HG02885 (cell line): ENCODE measurements around the gene ARHGAP9.
"Not testable (repeated sequence)": the region's sequence is repeated elsewhere in the genome, so short reads cannot be mapped to it uniquely, and the experiment has no call there.

Experiments
- ATAC-seq: cut with Tn5 transposase; IDR thresholded peaks from one replicate; pipeline ENCODE4 v1.9.1; 2021; ENCODE audit warnings: mild to moderate bottlenecking; ENCODE audit not compliant: unreplicated experiment, poor library complexity

Gene ARHGAP9

GRCh38 chr12:57518176-57518919 lies 38.7 kb upstream of the ARHGAP9 start:
- ATAC-seq, result no peak

DNA sequence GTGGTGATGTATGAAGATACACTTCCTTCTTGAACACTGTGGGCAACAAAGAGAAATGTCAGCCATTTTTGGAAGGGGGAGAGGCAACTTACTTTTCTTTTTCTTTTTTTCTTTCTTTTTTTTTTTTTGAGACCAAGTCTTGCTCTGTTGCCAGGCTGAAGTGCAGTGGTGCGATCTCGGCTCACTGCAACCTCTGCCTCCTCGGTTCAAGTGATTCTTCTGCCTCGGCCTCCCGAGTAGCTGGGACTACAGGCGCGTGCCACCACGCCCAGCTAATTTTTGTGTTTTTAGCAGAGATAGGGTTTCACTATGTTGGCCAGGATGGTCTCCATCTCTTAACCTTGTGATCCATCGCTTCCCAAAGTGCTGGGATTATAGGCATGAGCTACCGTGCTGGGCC lies 38.1 kb upstream of the ARHGAP9 start:
- not testable (repeated sequence) for ATAC-seq

DNA sequence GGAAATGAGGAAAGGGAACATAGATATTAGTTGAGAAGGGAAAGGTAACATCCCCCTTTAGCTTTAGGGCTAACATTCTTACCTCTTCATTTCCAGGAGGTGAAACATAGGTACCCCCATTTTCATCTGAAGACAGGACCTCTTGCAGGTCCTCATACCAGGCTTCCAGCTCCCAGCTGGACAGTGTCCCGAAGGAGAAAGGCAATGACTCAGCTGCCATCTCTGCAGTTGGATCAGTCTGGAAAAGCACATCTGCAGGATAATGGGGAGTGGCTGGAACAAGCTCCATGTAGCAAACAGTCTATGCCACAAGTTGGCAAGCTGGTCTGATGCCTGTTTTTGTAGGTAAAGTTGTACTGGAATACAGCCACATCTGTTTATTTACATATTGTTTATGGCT lies 37.5 kb upstream of the ARHGAP9 start:
- no peak for ATAC-seq

- no peak for ATAC-seq
Observed at GRCh38 chr12:57516617-57517153, 37.0 kb upstream of the ARHGAP9 start.

DNA sequence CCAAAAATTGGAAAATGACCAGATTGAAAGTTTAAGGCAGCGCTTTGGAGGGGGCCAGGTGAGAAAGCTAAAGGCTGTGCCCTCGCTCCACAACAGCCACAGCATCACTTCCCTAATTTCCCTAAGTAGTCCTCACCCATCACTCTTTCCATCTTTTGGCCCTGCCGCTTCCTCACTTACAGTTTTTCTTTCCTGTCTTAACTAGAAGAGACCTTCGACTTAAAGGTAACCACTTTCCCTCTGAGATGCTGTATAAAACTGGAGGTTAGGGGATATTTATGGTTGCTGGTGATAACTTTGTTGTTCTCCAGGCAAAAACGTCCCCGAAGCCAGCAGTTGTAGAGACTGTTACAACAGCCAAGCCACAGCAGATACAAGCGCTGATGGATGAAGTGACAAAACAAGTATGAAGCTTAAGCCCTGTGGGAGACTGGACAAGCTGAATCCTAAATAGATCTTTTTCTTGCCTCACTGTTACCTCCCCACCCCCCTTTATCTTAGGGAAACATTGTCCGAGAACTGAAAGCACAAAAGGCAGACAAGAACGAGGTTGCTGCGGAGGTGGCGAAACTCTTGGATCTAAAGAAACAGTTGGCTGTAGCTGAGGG lies 36.4 kb upstream of the ARHGAP9 start:
- ATAC-seq, result no peak

GRCh38 chr12:57515408-57515933 lies 35.8 kb upstream of the ARHGAP9 start:
- no peak for ATAC-seq

DNA sequence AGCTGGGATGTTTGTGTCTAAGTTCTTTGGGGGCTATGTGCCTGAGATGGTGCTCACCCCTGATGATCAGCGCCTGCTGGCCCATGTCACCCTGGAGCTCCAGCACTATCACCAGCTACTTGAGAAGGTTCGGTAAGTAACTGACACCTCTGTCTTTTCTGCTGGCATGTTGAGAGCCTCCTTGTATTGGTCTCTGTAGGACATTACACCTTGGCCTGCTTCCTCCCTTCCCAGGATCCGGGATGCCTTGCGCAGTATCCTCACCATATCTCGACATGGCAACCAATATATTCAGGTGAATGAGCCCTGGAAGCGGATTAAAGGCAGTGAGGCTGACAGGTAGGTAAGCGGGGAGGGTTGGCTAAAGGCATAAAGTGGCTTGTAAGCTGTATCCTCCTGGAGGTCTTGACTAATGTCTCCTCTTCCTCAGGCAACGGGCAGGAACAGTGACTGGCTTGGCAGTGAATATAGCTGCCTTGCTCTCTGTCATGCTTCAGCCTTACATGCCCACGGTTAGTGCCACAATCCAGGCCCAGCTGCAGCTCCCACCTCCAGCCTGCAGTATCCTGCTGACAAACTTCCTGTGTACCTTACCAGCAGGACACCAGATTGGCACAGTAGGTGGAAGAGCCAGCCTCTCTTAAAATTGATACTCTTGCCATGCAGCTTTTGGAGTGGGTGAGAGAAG lies 35.2 kb upstream of the ARHGAP9 start:
- ATAC-seq, result no peak

GRCh38 chr12:57514246-57514645 lies 34.6 kb upstream of the ARHGAP9 start:
- not testable (repeated sequence) for ATAC-seq

DNA sequence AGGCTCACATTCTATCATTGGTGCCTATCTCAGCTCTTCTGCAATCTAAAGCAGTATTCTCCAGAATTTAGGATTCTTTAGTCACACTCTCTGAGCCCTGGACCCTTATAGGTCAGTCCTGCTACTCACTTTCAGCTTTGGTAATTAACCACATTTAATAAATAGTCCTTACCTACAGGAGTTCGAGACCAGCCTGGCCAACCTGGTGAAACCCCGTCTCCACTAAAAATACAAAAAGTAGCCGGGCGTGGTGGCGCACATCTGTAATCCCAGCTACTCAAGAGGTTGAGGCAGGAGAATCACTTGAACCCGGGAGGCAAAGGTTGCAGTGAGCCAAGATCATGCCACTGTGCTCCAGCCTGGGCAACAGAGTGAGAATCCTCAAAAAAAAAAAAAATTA lies 34.0 kb upstream of the ARHGAP9 start:
- not testable (repeated sequence) for ATAC-seq

DNA sequence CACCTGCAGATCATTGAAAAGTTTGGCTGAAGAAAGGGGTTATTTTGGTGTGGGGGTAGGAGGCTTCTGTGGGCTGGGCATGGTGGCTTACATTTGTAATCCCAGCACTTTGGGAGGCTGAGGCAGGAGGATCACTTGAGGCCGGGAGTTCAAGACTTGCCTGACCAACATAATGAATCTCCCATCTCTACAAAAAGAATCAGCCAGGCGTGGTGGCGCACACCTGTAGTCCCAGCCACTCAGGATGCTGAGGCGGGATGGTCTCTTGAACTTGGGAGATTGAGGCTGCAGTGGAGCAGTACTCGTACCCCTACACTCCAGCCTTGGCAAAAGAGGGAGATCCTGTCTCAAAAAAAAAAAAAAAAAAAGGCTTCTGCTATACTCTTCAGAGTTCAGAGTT lies 33.6 kb upstream of the ARHGAP9 start:
- ATAC-seq, result no peak

GRCh38 chr12:57512665-57513064 lies 33.0 kb upstream of the ARHGAP9 start:
- no peak for ATAC-seq

DNA sequence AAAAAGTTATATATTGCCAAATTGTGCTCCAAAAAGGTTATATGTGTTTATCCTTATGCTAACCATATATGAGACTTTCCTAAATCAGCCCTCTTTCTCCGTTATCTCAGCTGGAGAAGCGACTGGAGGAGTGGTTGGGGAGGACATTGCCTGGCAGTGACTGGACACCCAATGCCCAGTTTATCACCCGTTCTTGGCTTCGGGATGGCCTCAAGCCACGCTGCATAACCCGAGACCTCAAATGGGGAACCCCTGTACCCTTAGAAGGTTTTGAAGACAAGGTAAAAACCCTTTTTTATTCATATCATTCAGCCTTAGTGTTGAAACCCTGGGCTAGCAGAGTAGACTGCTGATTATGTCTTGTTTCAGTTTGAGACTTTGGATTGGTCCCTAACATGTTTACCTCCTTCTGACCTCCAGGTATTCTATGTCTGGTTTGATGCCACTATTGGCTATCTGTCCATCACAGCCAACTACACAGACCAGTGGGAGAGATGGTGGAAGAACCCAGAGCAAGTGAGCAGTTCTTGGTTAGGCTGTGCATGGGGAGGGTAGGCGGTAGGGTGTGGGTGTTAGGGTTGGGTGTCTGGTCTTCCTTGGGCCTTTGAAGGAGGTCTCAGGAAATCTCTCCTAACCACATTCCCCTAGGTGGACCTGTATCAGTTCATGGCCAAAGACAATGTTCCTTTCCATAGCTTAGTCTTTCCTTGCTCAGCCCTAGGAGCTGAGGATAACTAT lies 32.1 kb upstream of the ARHGAP9 start:
- ATAC-seq, result no peak

DNA sequence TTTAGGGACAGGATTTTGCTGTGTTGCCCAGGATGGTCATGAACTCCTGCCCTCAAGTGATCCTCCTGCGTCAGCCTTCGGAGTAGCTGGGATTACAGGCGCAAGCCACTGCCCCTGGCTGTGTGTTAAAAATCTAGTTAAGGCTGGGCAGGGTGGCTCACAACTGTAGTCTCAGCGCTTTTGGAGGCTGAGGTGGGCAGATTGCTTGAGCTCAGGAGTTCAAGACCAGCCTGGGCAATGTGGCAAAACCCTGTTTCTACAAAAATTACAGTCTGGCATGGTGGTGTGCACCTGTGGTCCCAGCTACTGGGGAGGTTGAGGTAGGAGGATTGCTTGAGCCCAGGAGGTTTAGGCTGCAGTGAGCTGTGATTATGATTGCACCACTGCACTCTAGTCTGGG lies 31.5 kb upstream of the ARHGAP9 start:
- ATAC-seq, result no peak

DNA sequence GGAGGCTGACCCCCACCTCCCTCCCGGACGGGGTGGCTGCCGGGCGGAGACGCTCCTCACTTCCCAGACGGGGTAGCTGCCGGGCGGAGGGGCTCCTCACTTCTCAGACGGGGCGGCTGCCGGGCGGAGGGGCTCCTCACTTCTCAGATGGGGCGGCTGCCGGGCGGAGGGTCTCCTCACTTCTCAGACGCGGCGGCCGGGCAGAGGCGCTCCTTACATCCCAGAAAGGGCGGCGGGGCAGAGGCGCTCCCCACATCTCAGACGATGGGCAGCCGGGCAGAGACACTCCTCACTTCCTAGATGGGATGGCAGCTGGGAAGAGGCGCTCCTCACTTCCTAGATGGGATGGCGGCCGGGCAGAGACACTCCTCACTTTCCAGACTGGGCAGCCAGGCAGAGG lies 28.1 kb upstream of the ARHGAP9 start:
- not testable (repeated sequence) for ATAC-seq

- not testable (repeated sequence) for ATAC-seq
Observed at GRCh38 chr12:57506541-57506940, 26.9 kb upstream of the ARHGAP9 start.

- ATAC-seq, result not testable (repeated sequence)
Observed at GRCh38 chr12:57502311-57502969, 22.8 kb upstream of the ARHGAP9 start.

GRCh38 chr12:57500213-57500612 lies 20.5 kb upstream of the ARHGAP9 start:
- no peak for ATAC-seq

- ATAC-seq, result no peak
Observed at GRCh38 chr12:57498571-57498970, 18.9 kb upstream of the ARHGAP9 start.

- no peak for ATAC-seq
Observed at GRCh38 chr12:57498132-57498502, 18.5 kb upstream of the ARHGAP9 start.
